GM21381 (cell line): Measurements from ENCODE around the gene TRIM49D2.
"Not testable (repeated sequence)": the region's sequence is repeated elsewhere in the genome, so short reads cannot be mapped to it uniquely, and the experiment has no call there.

ENCODE experiments used
- ATAC-seq: cut with Tn5 transposase; IDR thresholded peaks from one replicate; pipeline ENCODE4 v1.9.1; 2021; ENCODE audit warnings: mild to moderate bottlenecking, moderate library complexity; ENCODE audit not compliant: unreplicated experiment

Gene TRIM49D2, protein sequence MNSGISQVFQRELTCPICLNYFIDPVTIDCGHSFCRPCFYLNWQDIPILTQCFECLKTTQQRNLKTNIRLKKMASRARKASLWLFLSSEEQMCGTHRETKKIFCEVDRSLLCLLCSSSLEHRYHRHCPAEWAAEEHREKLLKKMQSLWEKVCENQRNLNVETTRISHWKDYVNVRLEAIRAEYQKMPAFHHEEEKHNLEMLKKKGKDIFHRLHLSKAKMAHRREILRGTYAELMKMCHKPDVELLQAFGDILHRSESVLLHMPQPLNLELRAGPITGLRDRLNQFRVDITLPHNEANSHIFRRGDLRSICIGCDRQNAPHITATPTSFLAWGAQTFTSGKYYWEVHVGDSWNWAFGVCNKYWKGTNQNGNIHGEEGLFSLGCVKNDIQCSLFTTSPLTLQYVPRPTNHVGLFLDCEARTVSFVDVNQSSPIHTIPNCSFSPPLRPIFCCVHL

DNA sequence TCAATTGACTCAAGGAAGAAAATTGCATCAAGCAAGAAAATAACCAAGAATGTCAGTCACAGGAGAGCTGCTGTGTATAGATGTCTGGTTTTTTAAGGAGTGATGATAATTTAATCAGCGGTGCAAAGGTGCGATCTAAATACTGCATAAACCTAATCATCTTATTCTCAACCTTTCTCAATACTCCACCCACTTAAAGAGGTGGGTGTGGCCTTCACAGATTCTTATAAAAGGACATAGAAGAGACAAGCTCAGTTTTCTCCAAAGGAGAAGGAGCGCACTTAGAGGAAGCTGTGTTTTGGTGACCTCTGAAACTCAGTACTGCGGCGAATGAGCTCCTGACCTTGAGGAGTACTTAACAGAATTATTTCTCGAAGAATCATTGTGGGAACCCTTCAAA is at the start of gene TRIM49D2:
Gene TRIM49D2, plus strand, starts transcription at position 301 of the 400 bp plus-strand sequence. CDS start 2,698 bp downstream, outside the sequence.
- not testable (repeated sequence) for ATAC-seq

DNA sequence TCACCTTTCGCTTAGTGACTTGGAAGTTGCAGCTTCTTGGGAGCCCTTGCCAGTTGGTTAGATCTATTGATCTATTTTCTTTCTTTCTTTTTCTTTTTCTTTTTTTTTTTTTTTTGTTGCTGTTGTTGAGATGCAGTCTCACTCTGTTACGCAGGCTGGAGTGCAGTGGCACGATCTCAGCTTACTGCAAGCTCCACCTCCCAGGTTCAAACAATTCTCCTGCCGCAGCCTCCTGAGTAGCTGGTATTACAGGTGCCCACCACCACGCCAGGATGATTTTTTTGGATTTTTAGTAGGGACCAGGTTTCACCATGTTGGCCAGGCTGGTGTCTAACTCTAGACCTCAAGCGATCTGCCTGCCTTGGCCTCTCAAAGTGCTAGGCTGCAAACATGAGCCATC is 46.4 kb upstream of the TRIM49D2 start:
- ATAC-seq = not testable (repeated sequence)

DNA sequence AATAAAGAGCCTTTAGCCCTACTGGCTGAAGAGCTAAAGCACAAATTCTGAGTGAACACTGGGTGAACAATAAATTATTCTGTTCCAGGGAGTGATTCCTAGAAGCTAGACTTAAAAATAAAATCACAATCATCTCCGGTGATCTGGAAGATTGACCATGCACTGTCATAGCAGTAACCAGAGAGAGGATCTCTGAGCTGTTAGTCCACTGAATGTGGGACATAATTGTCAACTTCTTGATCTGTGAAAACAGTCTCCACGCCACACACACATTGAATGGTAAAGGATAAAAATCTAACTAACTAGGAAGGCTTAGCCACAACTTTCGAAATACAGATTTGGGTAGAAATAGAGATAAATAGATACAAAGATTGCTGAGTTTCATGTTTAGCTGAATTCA is 30.6 kb upstream of the TRIM49D2 start:
- not testable (repeated sequence) for ATAC-seq

DNA sequence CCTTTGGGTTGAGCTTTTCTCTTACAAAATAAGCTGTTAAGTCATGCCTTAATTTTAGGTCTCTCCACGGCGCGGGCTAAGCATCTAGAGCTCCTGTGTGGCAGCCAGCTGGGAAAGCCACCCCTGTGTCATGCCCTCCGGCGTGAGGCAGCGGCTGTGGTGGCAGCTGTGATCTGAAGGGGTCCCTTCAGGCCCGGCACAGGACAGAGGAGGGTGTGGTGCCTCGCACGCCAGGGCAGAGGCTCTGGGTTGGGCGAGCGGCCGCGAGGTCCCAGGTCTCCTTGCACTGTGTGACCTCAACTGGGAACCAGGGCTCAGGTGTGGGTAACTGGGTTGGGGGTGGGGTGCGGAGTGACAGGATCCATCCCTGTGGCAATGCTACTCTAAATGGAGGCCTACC is 23.1 kb upstream of the TRIM49D2 start:
- ATAC-seq = not testable (repeated sequence)

DNA sequence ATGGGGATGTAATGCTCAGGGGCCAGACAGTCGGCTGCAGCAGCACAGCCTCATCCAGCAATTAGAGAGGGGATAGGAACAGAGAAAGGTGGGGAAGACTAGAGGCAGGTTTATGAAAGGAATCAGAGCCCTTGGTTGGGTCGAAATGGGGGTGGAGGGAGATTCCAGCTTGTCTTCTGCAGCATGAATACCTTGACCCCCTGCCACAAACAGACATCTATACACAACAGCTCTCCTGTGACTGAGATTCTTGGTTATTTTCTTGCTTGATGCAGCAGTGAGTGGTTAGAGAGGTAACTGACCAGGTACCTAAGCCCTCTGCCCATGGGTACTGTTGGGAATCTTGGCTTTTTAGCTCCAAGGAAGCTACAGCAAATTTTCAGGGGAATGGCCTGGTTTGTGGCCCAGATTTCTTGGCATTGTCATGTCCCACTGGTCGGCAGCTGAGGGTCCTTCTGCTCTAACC is 1.6 kb upstream of the TRIM49D2 start, which contains the start of gene TRIM49D1:
Gene TRIM49D1, minus strand, starts transcription at position 51 of the 466 bp plus-strand sequence. CDS start 4,535 bp downstream, outside the sequence.
- ATAC-seq = no peak

DNA sequence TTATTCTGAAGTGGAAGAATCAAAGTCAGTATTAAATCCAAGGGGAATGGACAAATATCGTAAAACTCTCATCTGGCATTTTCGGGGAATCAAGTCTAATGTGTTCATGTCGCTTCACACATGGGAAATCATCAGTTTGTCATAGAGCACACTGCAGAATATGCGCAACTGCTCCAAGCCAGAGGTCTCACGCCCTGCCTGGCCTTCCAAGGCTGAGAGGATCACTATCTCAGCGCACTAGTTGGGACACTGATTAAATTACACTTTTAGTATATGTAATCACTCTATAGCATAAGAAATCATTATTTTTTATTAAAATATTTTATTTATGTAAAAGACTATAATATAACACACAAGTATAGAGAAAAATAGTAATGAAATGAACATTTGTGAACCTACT is 37.0 kb downstream of the TRIM49D2 start:
- not testable (repeated sequence) for ATAC-seq

DNA sequence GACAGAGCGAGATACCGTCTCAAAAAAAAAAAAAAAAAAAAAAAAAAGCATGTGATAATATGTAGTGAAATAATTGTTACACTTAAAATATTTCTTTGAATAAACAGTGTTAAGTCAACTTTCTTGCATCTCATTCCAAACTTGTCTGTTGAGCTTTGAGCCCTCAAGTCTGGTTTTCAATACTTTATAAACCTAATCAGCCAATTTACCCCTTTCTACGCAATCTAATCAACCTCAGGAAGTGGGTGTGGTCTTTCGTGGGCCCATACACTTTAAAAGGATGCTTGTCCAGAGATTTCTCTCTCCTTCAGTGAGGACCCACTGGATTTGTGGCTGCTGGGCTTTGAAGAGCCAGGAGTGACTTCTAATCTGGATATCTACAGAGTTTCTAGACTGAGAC is 41.9 kb downstream of the TRIM49D2 start, which contains the start of gene TRIM64:
Gene TRIM64, plus strand, starts transcription at position 301 of the 400 bp plus-strand sequence. CDS start 2,467 bp downstream, outside the sequence.
- ATAC-seq = not testable (repeated sequence)
